Colonic mucosa (tissue), 4 donors: ENCODE results near the gene LHFPL6. TPM values are rescaled to one million over a fixed set of nuclear protein-coding genes. Genes with fewer than 3 reads are reported as not detected.

Experiments
- DNase-seq: peaks from one replicate; pipeline ENCODE4 v3.0.0-alpha.2; 2020
- H3K27ac ChIP-seq: fragments of 200-600 bp; one replicate; pipeline ENCODE4 v1.8.0; 2021
- H3K27me3 ChIP-seq: fragments of 200-600 bp; one replicate; pipeline ENCODE4 v1.8.0; 2021
- H3K36me3 ChIP-seq: fragments of 200-600 bp; one replicate; pipeline ENCODE4 v1.8.0; 2021
- H3K4me1 ChIP-seq: fragments of 200-600 bp; one replicate; pipeline ENCODE4 v1.8.0; 2021; ENCODE audit warnings: mild to moderate bottlenecking
- H3K4me3 ChIP-seq: fragments of 200-600 bp; one replicate; pipeline ENCODE4 v1.8.0; 2021
- H3K9ac ChIP-seq, 2 donors: one replicate each; pipeline ENCODE4 v1.7.0; 2013; ENCODE audit warnings: control low read depth in 2 of 2, low read depth in 2 of 2, low read length in 2 of 2
- H3K9me3 ChIP-seq: fragments of 200-600 bp; one replicate; pipeline ENCODE4 v1.8.0; 2021
- CTCF ChIP-seq: fragments of 200-600 bp; IDR thresholded peaks from one replicate; pipeline ENCODE4 v1.8.0; 2022; ENCODE audit warnings: antibody characterized with exemption, mild to moderate bottlenecking
- intact Hi-C: fragments of 100-400 bp; cut with DNase I; formaldehyde crosslinking; loops from one replicate; pipeline ENCODE4 v1.14.1; 2022
- total RNA-seq, 2 donors: library from RNA; stranded (reverse); fragmentation: NEBNext Ultra II Directional in 1 of 2; extraction: Animal tissue kit (Norgen Biotek cat#: 25700) in 1 of 2; gene quantifications; one replicate each; pipeline ENCODE4 v1.2.1, GENCODE V29; 2021
- donor health status: healthy.
- donor health status: DM: no; HTN: no; CAD: no.
- donor health status: DM: no; HTN: no; CAD: no.

The LHFPL6 gene
- total RNA-seq, 2 donors from 2014 or later: 4.3 to 10.1 TPM

- DNase-seq: no peak
- H3K4me3 ChIP-seq: no peak overlapping the region
- H3K9me3 ChIP-seq: no peaks in the 10 kb centered on the region
- no peak overlapping the region for H3K9ac ChIP-seq
- TF ChIP-seq CTCF: no peak
- intact Hi-C loops: loop anchor here (10.0 kb wide), 1 partner anchor 185 kb away; the partner anchor contains the start of gene LHFPL6
- no peaks in the 10 kb centered on the region for H3K36me3 ChIP-seq
- H3K27me3 ChIP-seq: no peaks in the 10 kb centered on the region
- H3K27ac ChIP-seq: no peak overlapping the region
- H3K4me1 ChIP-seq: no peaks in the 10 kb centered on the region
These were observed 183.1 kb downstream of the LHFPL6 start for GRCh38 chr13:39419876-39420275.

- Histone ChIP-seq H3K4me3 (no peak overlapping the region), H3K9ac (no peak overlapping the region), H3K4me1 (no peaks in the 10 kb centered on the region), H3K27me3 (no peaks in the 10 kb centered on the region), H3K9me3 (no peaks in the 10 kb centered on the region), H3K36me3 (no peaks in the 10 kb centered on the region), H3K27ac (no peak overlapping the region)
- intact Hi-C loops: loop anchor here (10.0 kb wide), 1 partner anchor 186 kb away; the partner anchor contains the start of gene LHFPL6
- TF ChIP-seq CTCF: no peak
- DNase-seq: no peak
These were observed 183.9 kb downstream of the LHFPL6 start for GRCh38 chr13:39419068-39419467.

GRCh38 chr13:39418424-39418823 lies 184.6 kb downstream of the LHFPL6 start:
- no peak overlapping the region for H3K4me3 ChIP-seq

GRCh38 chr13:39417643-39418042 lies 185.3 kb downstream of the LHFPL6 start:
- H3K36me3 ChIP-seq: no peaks in the 10 kb centered on the region
- H3K9ac ChIP-seq: no peak overlapping the region
- no peak overlapping the region for H3K27ac ChIP-seq
- no peaks in the 10 kb centered on the region for H3K9me3 ChIP-seq
- intact Hi-C loops: loop anchor here (10.0 kb wide), 1 partner anchor 187 kb away; the partner anchor contains the start of gene LHFPL6
- H3K27me3 ChIP-seq: no peaks in the 10 kb centered on the region
- no peak for TF ChIP-seq CTCF
- H3K4me3 ChIP-seq: no peak overlapping the region
- H3K4me1 ChIP-seq: no peaks in the 10 kb centered on the region
- DNase-seq: no peak

More at GRCh38 chr13:39418424-39418823, 184.6 kb downstream of the LHFPL6 start:
- no peak for TF ChIP-seq CTCF
- DNase-seq: no peak
- Histone ChIP-seq H3K4me1 (no peaks in the 10 kb centered on the region), H3K36me3 (no peaks in the 10 kb centered on the region), H3K27me3 (no peaks in the 10 kb centered on the region), H3K9ac (no peak overlapping the region), H3K27ac (no peak overlapping the region), H3K9me3 (no peaks in the 10 kb centered on the region)
- intact Hi-C loops: loop anchor here (10.0 kb wide), 1 partner anchor 186 kb away; the partner anchor contains the start of gene LHFPL6

GRCh38 chr13:39417131-39417530 lies 185.9 kb downstream of the LHFPL6 start:
- H3K36me3 ChIP-seq: no peaks in the 10 kb centered on the region
- H3K9ac ChIP-seq: no peak overlapping the region
- H3K27ac ChIP-seq: no peak overlapping the region
- no peaks in the 10 kb centered on the region for H3K27me3 ChIP-seq
- H3K9me3 ChIP-seq: no peaks in the 10 kb centered on the region
- no peak for DNase-seq
- no peak for TF ChIP-seq CTCF
- H3K4me3 ChIP-seq: no peak overlapping the region
- H3K4me1 ChIP-seq: no peaks in the 10 kb centered on the region
- intact Hi-C loops: loop anchor here (10.0 kb wide), 1 partner anchor 188 kb away; the partner anchor contains the start of gene LHFPL6
